ENCODE measurements around the gene ZNF710.
"Not testable (repeated sequence)": the region's sequence is repeated elsewhere in the genome, so short reads cannot be mapped to it uniquely, and the experiment has no call there.

The ZNF710 gene

DNA sequence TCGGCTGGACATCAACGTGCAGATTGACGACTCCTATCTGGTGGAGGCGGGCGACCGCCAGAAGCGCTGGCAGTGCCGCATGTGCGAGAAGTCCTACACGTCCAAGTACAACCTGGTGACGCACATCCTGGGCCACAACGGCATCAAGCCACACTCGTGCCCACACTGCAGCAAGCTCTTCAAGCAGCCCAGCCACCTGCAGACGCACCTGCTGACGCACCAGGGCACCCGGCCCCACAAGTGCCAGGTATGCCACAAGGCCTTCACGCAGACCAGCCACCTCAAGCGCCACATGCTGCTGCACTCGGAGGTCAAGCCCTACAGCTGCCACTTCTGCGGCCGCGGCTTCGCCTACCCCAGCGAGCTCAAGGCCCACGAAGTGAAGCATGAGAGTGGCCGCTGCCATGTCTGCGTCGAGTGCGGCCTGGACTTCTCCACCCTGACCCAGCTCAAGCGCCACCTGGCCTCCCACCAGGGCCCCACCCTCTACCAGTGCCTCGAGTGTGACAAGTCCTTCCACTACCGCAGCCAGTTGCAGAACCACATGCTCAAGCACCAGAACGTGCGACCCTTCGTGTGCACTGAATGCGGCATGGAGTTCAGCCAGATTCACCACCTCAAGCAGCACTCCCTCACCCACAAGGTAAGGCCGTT lies 67.0 kb downstream of the ZNF710 start:
- Histone ChIP-seq H3K27ac (ENCODE audit: low read length) (no peak overlapping the region), H3K36me3 (ENCODE audit: control insufficient read depth, insufficient read depth, low read length) (peaks cover 8% of the 10 kb centered on the region), H3K4me3 (ENCODE audit: low read length) (no peak overlapping the region), H3K9me3 (ENCODE audit: control insufficient read depth, insufficient read depth, low read length) (no peaks in the 10 kb centered on the region), H3K4me1 (ENCODE audit: control insufficient read depth, insufficient read depth, low read length) (peaks cover 14% of the 10 kb centered on the region), H3K27me3 (ENCODE audit: control insufficient read depth, insufficient read depth, low read length) (no peaks in the 10 kb centered on the region)
- no peak for DNase-seq (ENCODE audit: low read depth, low spot score)
- WGBS (ENCODE audit: insufficient coverage, insufficient read length) = no CpG with 5 or more reads among the region's 37 CpGs

GRCh38 chr15:90070623-90071022 lies 69.5 kb downstream of the ZNF710 start:
- H3K4me3 ChIP-seq (ENCODE audit: low read length); H3K27me3 ChIP-seq (ENCODE audit: control insufficient read depth, insufficient read depth, low read length); H3K9me3 ChIP-seq (ENCODE audit: control insufficient read depth, insufficient read depth, low read length); H3K4me1 ChIP-seq (ENCODE audit: control insufficient read depth, insufficient read depth, low read length); H3K27ac ChIP-seq (ENCODE audit: low read length); DNase-seq (ENCODE audit: low read depth, low spot score): not testable (repeated sequence)
- WGBS (ENCODE audit: insufficient coverage, insufficient read length) = no CpG with 5 or more reads among the region's 2 CpGs
- peaks cover 11% of the 10 kb centered on the region for H3K36me3 ChIP-seq (ENCODE audit: control insufficient read depth, insufficient read depth, low read length)

GRCh38 chr15:90071220-90071807 lies 70.2 kb downstream of the ZNF710 start:
- peaks cover 11% of the 10 kb centered on the region for H3K36me3 ChIP-seq (ENCODE audit: control insufficient read depth, insufficient read depth, low read length)
- no peak overlapping the region for H3K27ac ChIP-seq (ENCODE audit: low read length)
- WGBS (ENCODE audit: insufficient coverage, insufficient read length) = no CpG with 5 or more reads among the region's 5 CpGs
- no peaks in the 10 kb centered on the region for H3K27me3 ChIP-seq (ENCODE audit: control insufficient read depth, insufficient read depth, low read length)
- H3K9me3 ChIP-seq (ENCODE audit: control insufficient read depth, insufficient read depth, low read length) = no peaks in the 10 kb centered on the region
- 0 out of 2 replicates have a peak, but pooled peaks cover 3% of the 10 kb centered on the region for H3K4me1 ChIP-seq (ENCODE audit: control insufficient read depth, insufficient read depth, low read length)
- no peak for DNase-seq (ENCODE audit: low read depth, low spot score)
- no peak overlapping the region for H3K4me3 ChIP-seq (ENCODE audit: low read length)

GRCh38 chr15:90072978-90073640 lies 72.0 kb downstream of the ZNF710 start:
- Histone ChIP-seq H3K27ac (ENCODE audit: low read length) (no peak overlapping the region), H3K9me3 (ENCODE audit: control insufficient read depth, insufficient read depth, low read length) (no peaks in the 10 kb centered on the region), H3K27me3 (ENCODE audit: control insufficient read depth, insufficient read depth, low read length) (no peaks in the 10 kb centered on the region), H3K36me3 (ENCODE audit: control insufficient read depth, insufficient read depth, low read length) (peaks cover 6% of the 10 kb centered on the region), H3K4me3 (ENCODE audit: low read length) (no peak overlapping the region), H3K4me1 (ENCODE audit: control insufficient read depth, insufficient read depth, low read length) (0 out of 2 replicates have a peak, but pooled peaks cover 3% of the 10 kb centered on the region)
- DNase-seq (ENCODE audit: low read depth, low spot score) = no peak
- no CpG with 5 or more reads among the region's 17 CpGs for WGBS (ENCODE audit: insufficient coverage, insufficient read length)

DNA sequence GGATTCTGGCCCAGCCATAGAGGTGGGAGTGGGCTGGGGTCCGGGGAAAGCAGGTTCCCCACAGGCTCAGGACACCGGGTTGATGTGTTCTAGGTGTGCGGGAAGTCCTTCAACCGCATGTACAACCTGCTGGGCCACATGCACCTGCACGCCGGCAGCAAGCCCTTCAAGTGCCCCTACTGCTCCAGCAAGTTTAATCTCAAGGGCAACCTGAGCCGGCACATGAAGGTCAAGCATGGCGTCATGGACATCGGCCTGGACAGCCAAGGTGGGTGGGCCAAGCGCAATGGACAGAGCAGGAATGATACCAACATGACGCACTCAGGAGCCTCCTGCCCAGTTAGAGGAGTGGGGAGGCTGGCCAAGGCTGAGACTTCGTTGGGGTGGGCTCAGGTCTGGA lies 72.9 kb downstream of the ZNF710 start:
- no peaks in the 10 kb centered on the region for H3K27me3 ChIP-seq (ENCODE audit: control insufficient read depth, insufficient read depth, low read length)
- no peak for DNase-seq (ENCODE audit: low read depth, low spot score)
- WGBS (ENCODE audit: insufficient coverage, insufficient read length) = no CpG with 5 or more reads among the region's 12 CpGs
- H3K36me3 ChIP-seq (ENCODE audit: control insufficient read depth, insufficient read depth, low read length) = peaks cover 3% of the 10 kb centered on the region; the same call in 1 of the 2 replicates
- no peak overlapping the region for H3K27ac ChIP-seq (ENCODE audit: low read length)
- H3K4me3 ChIP-seq (ENCODE audit: low read length) = no peak overlapping the region
- no peaks in the 10 kb centered on the region for H3K9me3 ChIP-seq (ENCODE audit: control insufficient read depth, insufficient read depth, low read length)
- 0 out of 2 replicates have a peak, but pooled peaks cover 3% of the 10 kb centered on the region for H3K4me1 ChIP-seq (ENCODE audit: control insufficient read depth, insufficient read depth, low read length)

GRCh38 chr15:90074916-90075315 lies 73.8 kb downstream of the ZNF710 start:
- H3K27ac ChIP-seq (ENCODE audit: low read length) = no peak overlapping the region
- H3K36me3 ChIP-seq (ENCODE audit: control insufficient read depth, insufficient read depth, low read length) = peaks cover 6% of the 10 kb centered on the region; the same call in 1 of the 2 replicates
- no CpG with 5 or more reads among the region's 5 CpGs for WGBS (ENCODE audit: insufficient coverage, insufficient read length)

DNA sequence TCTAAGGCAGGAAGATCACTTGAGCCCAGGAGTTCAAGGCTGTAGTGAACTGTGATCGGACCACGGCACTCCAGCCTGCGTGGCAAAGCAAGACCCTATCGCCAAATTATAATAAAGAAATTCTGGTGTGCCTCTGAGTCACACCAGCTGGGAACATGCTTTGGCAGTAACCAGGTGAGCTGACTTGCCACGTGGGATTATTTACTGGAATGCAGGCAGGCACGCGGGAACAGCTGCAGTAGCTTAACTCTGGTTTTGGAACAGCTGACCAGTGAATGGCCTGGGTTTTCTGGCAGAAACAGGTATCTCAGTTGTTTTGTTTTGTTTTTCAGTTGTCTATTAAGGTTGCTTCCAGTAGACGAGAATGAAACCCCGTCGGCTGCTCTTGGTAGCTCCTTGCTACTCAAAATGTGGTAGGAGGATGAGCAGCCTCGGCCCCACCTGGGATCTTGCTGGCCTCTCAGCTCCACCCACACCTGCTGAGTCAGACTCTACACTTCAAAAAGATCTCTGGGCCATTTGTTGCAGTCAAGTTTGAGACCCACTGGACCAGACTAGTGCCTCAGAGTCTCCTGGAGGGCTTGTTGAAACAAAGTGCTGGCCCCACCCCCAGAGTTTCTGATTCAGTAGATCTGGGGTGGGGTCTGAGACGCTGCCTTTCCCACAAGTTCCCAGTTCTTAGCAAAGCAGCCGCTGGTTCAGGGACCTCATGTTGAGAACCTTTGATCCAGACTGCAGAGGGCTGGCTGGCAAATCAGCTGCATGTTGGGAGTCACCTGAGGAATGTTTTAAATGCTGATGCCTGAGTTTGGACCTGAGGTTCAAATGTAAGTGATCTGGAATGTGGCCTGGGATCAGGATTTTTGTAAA lies 74.5 kb downstream of the ZNF710 start:
- H3K27ac ChIP-seq (ENCODE audit: low read length) = no peak overlapping the region
- H3K4me1 ChIP-seq (ENCODE audit: control insufficient read depth, insufficient read depth, low read length) = 0 out of 2 replicates have a peak, but pooled peaks cover 3% of the 10 kb centered on the region

More at GRCh38 chr15:90074916-90075315, 73.8 kb downstream of the ZNF710 start:
- H3K4me1 ChIP-seq (ENCODE audit: control insufficient read depth, insufficient read depth, low read length) = 0 out of 2 replicates have a peak, but pooled peaks cover 3% of the 10 kb centered on the region
- H3K9me3 ChIP-seq (ENCODE audit: control insufficient read depth, insufficient read depth, low read length) = no peaks in the 10 kb centered on the region
- H3K27me3 ChIP-seq (ENCODE audit: control insufficient read depth, insufficient read depth, low read length) = no peaks in the 10 kb centered on the region
- no peak overlapping the region for H3K4me3 ChIP-seq (ENCODE audit: low read length)
- DNase-seq (ENCODE audit: low read depth, low spot score) = no peak

GRCh38 chr15:90076716-90077115 lies 75.6 kb downstream of the ZNF710 start:
- no peak overlapping the region for H3K4me3 ChIP-seq (ENCODE audit: low read length)
- H3K9me3 ChIP-seq (ENCODE audit: control insufficient read depth, insufficient read depth, low read length) = no peaks in the 10 kb centered on the region
- no peaks in the 10 kb centered on the region for H3K27me3 ChIP-seq (ENCODE audit: control insufficient read depth, insufficient read depth, low read length)
- H3K27ac ChIP-seq (ENCODE audit: low read length) = no peak overlapping the region
- DNase-seq (ENCODE audit: low read depth, low spot score) = no peak
- H3K4me1 ChIP-seq (ENCODE audit: control insufficient read depth, insufficient read depth, low read length) = 0 out of 2 replicates have a peak, but pooled peaks cover 3% of the 10 kb centered on the region
- no CpG with 5 or more reads among the region's 6 CpGs for WGBS (ENCODE audit: insufficient coverage, insufficient read length)
- H3K36me3 ChIP-seq (ENCODE audit: control insufficient read depth, insufficient read depth, low read length) = peaks cover 6% of the 10 kb centered on the region; the same call in 1 of the 2 replicates

More for the DNA sequence above, 74.5 kb downstream of the ZNF710 start:
- no peaks in the 10 kb centered on the region for H3K27me3 ChIP-seq (ENCODE audit: control insufficient read depth, insufficient read depth, low read length)
- WGBS (ENCODE audit: insufficient coverage, insufficient read length) = no CpG with 5 or more reads among the region's 13 CpGs
- no peak for DNase-seq (ENCODE audit: low read depth, low spot score)
- peaks cover 6% of the 10 kb centered on the region; the same call in 1 of the 2 replicates for H3K36me3 ChIP-seq (ENCODE audit: control insufficient read depth, insufficient read depth, low read length)
- H3K9me3 ChIP-seq (ENCODE audit: control insufficient read depth, insufficient read depth, low read length) = no peaks in the 10 kb centered on the region
- no peak overlapping the region for H3K4me3 ChIP-seq (ENCODE audit: low read length)

DNA sequence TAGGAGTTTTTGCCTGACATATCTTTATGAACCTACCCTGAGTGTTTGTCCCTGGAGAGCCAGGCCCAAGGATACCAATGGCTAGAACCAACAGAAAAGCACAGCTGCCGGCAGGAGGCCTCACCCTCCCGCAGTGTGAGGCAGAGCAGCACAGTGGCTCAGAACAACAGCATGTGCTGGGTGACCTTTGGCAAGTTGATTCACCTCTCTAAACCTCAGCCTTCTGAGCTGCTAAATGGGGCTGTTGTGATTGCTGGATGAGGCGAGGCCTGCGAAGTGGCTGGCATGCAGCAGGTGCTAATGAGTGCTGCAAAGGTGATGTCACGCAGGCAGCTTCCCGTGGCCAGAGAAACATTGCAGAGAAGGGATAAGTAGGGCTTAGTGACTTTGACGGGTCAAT lies 77.8 kb downstream of the ZNF710 start:
- Histone ChIP-seq H3K27me3 (ENCODE audit: control insufficient read depth, insufficient read depth, low read length) (no peaks in the 10 kb centered on the region), H3K36me3 (ENCODE audit: control insufficient read depth, insufficient read depth, low read length) (peaks cover 6% of the 10 kb centered on the region; the same call in 1 of the 2 replicates), H3K27ac (ENCODE audit: low read length) (no peak overlapping the region), H3K9me3 (ENCODE audit: control insufficient read depth, insufficient read depth, low read length) (no peaks in the 10 kb centered on the region), H3K4me1 (ENCODE audit: control insufficient read depth, insufficient read depth, low read length) (peaks cover 5% of the 10 kb centered on the region; the same call in 1 of the 2 replicates), H3K4me3 (ENCODE audit: low read length) (no peak overlapping the region)
- no CpG with 5 or more reads among the region's 7 CpGs for WGBS (ENCODE audit: insufficient coverage, insufficient read length)
- no peak for DNase-seq (ENCODE audit: low read depth, low spot score)
